DLD1 (cell line): ENCODE results near the gene LRRN2.
"Not testable (repeated sequence)": the region's sequence is repeated elsewhere in the genome, so short reads cannot be mapped to it uniquely, and the experiment has no call there.

ENCODE experiments used
- in situ Hi-C: cut with HindIII; loops from 2 replicates; pipeline ENCODE4 v1.10.0; 2017; ENCODE audit warnings: low sequenced_read_pairs

LRRN2 gene

DNA sequence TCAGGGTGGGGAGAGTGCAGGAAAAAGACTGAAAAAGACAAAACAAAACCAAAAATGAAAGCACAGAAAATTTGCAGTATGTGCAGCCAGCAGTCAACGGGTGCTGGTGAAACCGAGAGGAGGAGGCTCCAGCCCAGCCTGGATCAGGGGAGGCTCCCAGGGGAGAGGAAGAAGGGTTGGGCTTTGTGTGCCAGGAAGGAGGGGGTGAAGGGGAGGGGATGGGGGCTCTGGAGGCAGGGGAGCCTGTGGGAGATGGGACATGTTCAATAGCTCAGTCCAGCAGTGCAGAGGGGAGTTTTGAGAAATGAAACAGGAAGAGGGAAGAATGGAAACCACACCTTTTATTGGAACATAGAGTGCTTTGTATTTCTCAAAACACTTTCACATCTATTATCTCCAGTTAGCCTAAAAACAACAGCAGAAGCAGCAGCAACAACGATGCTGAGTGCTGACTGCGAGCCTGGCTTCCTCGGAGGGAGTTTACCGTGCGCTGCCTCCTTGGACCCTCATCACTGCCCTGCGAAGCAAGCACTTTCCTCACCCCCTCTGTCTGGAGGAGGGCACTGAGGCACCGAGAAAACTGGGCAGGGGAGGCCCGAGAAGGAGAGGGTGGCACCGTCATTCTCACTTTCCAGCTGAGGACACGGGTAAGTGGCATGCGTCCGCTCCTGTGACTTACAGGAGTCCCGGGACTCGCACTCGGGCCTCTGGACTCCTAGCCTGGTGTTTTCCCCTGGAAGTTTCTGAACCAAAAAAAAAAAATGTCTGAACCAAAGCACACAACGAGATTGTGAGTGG lies 106.5 kb downstream of the LRRN2 start:
- in situ Hi-C loops = no loop called here

DNA sequence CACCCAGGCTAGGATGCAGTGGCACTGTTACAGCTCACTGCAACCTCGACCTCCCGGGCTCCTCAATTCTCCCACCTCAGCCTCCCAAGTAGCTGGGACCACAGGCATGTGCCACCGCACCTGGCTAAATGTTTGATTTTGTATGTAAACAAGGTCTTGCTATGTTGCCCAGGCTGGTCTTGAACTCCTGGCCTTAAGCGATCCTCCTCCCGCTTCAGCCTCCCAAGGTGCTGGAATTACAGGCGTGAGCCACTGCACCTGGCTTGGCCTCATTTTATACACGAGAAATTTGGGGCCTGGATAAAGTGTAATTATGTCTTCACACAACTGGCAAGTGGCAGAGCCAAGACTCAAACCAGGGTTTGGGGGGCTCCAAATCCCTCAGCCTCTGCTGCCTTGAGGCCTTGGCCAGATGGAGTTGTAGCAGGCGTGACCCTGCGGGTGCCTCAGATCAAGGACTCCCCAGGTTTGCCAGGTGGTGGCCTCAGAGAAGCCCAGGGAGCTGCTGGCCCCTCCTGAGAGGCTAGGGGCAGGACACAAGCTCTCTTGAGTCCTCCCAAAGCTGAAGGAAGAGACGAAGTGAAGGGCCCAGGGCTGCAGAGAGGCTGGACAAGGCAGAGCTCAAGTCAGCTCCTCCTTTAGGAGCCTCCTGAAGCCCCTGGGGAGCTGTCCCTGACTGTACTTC lies 107.6 kb downstream of the LRRN2 start:
- in situ Hi-C loops = no loop called here

DNA sequence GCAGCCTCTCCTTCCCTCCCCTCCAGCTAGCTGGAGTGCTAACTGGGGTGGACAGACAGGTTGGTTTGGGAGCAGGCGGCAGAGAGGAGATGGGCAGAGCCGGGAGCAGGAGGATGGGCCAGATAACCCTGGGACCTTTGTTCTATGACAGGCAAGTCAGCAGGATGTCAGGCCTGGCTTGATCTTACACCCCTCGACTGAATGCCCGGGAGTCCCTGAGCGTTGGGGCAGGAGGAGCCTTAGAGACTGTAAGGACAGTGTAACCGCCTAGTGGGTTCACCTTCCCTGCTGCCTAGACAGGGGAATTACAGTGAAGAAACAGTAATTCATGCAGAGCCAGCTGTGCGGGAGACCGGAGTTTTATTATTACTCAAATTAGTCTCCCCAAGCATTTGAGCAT lies 109.1 kb downstream of the LRRN2 start:
- in situ Hi-C loops = no loop called here

DNA sequence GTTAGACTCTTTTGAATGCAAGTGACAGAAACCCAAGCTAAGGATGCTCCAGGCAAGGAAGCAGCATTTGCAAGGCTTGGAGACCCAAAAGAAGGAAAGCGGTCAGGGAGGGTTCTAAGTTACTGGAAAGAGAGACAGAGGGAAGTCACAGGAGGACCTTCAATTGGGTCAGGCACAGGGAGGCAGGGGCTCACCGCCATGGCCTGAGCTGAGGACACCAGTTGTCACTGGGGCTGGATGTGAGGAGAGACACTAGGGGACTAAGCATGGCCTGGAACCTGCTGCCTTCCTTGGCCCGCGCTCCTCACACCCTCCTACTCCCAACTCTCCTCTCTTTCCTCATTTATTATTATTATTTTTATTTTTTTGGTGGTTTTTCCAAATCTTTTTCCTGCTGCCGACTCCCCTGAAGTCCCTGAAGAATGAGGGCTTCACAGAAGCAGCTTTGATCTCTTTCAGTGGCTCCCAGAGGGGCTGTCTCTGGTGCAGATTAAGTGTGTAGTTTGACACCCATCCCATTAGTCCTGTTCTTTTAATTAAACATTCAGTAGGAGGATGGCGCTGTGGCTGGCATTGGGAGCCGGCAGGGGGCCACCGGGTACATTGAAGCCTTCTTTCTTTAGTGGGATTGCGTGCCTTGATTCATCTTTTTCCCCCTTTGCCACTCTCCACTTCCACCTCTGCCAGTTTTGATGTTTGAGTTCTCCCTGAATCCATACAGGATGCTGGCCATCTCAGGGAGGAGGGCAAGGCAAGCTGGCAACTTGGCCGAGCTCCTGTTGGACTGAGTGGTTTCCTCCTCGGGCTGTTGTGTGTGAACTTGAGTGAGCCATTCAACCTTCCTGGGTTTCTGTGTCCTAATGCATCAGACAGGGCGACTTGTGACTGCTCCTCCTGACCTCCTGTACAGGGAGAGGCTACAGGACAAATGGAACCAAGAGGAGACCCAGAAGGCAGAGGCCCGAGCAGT lies 110.0 kb downstream of the LRRN2 start:
- in situ Hi-C loops = no loop called here

DNA sequence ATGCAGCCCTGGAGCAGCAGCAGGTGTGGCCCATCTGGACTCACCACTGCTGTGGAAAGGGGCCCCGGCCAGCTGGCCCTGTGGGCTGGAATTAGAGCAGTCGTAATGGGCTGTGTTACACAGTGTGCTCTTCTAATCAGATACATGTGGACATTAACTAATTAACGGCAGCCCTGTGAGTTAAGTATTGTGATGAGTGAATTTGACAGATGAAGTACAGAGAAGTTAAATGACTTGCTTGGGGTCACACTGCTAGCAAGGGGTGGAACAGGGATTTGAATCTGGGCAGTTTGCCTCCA lies 110.7 kb downstream of the LRRN2 start:
- in situ Hi-C loops = no loop called here

DNA sequence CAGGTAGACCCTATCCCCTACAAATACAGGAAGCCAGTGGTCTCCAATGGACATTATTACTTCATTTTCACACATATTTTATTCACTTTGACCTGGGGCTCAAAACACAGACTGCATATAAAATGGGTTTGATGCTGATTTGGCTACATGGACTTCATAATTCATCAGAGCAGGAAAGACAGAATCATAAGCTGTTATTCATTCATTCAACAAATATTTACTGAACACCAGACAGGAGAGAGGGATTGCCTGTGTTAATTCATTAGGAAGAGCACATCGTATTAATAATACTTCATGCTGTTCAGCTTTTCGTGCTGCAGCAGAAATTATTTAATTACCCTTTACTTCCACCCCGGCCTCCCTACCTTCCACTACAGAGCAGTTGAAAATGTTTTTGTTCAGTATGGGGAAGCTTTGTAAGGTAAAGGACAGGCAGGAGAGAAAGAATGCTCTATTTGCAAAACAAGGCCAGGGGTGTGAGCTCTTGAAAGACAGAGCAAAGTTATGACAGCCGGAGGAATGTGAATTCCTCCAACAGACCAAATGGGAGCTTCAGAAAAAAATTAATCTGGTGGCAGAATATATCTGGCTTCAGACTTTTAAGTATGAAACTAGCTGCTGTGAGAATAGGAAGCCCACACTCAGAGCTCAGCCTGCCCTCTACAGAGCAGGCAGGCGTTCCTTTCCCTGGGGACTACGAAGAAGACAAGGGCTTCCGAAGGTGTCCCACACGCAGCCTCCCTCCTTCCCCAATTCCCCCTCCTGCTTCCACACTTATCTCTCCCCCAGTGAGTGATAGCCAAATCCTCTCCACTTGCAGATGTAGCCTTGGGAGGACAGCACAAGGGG lies 111.3 kb downstream of the LRRN2 start:
- in situ Hi-C loops = no loop called here

DNA sequence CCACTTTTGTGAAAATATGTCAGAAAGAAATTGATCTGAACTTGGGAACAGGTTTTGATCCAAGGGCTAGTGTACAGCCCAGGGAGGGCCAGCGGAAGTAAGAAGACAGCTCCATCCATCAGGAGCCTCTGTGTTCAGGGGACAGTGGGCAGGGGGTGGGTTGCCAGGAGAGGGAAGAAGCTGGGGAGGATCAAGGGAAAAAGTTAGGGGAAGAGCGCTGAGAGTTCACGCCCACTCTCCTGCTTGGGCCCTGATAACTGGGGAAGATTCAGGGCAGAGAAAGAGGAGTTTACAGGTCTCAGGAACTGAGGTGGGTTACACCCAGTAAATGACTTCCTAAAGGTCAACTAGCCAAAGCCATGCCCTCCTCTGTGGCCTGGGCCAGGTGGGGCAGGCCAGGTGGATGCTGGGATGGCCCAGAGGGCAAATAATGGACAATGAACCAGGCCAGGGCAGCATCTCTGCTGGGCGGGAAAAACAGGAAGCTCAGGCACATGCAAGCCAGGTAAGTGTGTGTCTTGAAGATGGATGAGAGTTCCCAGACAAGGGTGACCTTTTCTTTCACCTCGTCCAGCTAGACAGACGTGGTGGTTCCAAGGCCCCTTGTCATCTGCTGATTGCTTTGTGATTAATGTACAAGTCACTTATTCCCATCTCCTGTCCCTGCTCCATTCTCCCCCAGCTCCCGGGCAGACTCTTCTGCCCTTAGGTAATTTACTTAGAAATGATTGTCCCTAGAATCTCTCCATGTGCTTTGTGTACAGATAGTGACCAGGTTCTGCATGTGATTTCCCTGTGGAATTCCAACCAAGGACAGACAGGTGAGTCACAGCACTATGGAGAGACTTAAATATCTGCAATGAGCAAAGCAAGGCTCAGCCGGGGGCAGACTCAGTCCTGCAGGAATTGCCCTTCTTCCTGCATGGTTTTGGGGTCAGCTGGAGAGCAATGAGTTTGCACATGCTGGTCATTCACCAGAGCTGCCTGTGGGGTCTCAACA lies 112.3 kb downstream of the LRRN2 start:
- in situ Hi-C loops = no loop called here

DNA sequence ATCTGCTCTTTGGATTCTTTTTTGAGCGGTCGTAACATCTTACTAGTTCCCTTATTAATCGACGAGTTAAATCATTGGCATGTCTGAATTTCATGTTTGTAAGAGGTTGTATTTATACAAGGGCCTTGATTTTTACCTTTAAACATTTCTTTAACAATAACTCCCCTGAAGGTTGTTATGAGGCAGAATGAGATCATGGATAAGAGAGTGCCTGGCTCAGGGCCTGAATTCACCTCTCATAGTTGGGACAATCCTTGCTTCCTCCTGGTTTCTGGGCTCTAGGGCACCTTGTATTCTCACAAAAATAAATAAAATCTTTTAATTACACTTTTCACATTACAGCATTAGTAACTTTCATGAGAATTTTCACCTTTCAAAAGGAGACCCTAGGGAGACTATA lies 113.9 kb downstream of the LRRN2 start:
- in situ Hi-C loops = no loop called here

DNA sequence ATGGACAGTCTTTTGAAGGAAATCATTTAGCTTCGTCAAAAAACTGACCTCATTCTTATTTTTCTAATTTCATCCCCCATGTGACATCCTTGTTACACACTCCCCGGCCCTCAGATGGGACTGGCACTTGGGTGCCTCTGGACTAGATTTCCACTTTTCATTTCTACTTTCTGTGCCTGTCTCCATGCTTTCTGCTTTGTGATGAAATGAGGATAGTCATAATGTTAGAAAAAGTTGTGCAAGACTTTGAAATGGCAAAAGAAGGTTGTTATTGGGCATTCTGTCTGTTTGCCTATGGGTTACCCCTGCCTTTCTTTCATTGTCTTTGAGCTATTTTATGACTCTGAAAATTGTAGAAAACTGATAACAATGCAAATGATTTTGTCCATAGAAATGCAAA lies 114.4 kb downstream of the LRRN2 start:
- in situ Hi-C loops = no loop called here

DNA sequence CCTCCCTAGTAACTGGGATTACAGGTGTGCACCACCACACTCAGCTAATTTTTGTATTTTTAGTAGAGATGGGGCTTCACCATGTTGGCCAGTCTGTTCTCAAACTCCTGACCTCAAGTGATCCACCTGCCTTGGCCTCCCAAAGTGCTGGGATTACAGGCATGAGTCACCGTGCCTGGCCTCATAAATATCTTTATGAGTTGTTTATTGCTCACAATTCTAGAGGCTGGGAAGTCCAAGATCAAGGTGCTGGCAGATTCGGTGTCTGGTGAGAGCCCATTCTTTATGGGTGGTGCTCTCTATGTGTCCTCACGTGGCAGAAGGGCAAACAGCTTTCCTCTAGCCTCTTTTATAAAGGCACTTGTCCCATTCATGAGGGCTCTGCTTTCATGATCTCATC lies 115.5 kb downstream of the LRRN2 start:
- in situ Hi-C loops = not testable (repeated sequence)

DNA sequence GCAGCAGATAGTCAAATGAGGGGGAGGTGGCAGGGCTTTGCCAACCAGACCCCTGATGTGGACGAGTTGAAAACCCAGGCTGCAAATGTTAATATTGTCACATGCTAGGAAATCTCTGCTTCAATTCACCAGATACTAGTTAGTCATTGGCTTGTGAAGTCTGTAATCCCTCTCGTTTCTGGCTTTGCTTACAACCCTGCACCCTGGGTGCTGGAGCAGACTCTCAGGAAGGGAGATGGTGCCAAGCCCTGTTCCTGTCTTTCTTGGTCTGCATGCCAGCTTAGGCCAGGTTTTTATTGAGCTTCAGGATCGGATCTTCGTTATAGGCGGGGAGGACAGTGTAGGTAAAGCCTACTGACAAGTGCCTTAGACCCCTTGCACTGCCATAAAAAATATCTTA lies 116.1 kb downstream of the LRRN2 start:
- in situ Hi-C loops = no loop called here

DNA sequence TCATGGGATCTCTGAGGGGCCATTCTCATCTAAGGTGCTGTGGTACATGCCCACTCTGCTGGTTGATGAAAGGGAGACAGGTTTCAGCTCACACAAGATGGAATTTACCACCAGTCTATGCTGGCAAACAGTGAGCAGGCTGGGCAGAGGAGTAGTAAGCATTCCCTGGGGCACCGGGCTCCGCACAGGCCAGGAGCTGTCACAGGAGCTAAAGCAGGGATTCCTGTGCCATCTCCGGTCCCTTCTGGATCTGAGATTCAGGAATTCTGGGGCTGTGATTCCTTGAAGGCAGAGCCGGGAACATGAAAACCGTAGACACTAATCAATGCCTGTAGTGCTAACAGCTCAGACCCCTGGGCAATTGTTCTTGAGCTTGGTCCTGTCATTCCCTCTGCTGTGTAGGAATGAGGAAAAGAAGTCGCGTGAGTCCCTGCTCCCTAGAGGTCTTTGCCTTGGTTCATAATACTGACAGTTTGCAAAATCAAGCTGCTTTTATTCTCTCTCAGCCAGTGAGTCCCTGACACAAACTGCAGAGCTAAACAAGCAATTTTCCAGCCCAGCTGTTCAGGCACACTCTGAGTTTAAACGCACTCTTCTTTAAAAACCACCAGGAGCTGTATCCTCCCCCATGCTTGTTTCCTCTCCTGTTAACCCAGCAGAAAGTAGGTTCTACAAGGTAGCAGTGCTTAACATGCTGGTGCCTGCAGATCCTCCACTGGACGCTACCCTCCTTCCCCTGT lies 116.8 kb downstream of the LRRN2 start:
- in situ Hi-C loops = no loop called here
